HG03342 (cell line): ENCODE data around the gene CRB2.

Source experiments
- ATAC-seq: cut with Tn5 transposase; IDR thresholded peaks from one replicate; pipeline ENCODE4 v1.9.1; 2021; ENCODE audit warnings: mild to moderate bottlenecking, moderate library complexity; ENCODE audit not compliant: unreplicated experiment

Gene CRB2

GRCh38 chr9:123377211-123377971 is 21.4 kb downstream of the CRB2 start:
- ATAC-seq, result no peak

DNA sequence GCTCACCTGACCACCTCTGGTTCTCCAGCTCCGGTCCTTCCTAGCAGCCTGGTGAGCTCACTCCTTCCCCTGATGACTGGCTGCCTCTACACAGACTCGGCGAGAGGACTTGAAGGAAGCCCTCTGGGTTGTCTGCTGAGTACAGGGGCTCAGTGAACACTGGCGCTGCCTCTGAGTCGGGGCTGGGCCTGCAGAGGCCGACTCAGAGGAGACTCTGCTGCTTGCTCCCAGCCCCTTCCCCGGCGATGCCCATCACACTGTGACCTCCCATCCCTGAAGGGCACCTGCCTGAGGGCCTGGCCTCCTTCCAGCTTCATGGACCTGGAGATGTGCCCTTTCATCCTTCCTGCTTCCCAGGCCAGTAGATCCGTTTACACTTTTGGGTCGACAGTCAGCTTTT is 22.0 kb downstream of the CRB2 start:
- no peak for ATAC-seq

GRCh38 chr9:123378956-123379660 is 23.1 kb downstream of the CRB2 start:
- no peak for ATAC-seq

- no peak for ATAC-seq
Observed at GRCh38 chr9:123380852-123381705, 25.1 kb downstream of the CRB2 start.

DNA sequence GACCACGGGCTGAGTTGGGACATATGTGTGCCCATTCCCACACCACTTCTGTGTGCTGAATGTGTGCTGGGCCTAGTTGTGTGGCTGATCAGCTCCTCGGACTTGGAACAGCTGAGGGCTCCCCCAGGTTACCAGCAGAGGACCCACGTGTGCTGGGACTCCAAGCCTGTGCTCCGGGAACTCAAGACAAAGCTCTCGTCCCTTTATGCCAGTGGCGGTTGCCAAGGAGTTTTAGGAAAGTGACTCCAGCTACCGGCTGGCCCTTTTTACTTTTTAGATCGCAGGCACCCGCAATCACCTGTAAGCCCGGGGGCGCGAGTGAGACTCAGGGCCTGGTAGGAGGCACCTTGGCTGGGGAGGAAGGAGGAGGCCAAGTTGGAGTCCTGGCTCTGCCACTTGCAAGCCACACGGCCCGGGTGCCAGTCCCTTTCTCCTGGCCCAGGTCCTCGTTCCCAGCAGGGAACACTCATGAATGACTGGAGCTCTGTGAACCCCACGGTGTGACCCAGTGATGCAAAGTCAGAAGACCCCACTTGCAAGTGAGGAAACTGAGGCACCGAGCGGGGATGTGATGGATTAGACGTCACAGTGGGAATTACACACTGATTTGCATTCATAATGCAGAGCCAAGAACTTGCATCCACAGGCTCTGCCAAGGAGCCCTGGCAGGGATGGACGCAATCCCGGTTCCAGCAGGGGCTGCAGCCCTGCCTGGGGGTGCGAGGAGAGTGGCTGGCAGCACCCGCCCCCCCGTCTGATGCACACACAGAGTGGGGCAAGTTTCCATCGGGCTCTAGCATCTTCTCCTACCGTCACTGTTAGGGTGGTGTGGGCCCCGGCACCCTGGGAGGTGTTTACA is 26.9 kb downstream of the CRB2 start:
- ATAC-seq, result no peak

DNA sequence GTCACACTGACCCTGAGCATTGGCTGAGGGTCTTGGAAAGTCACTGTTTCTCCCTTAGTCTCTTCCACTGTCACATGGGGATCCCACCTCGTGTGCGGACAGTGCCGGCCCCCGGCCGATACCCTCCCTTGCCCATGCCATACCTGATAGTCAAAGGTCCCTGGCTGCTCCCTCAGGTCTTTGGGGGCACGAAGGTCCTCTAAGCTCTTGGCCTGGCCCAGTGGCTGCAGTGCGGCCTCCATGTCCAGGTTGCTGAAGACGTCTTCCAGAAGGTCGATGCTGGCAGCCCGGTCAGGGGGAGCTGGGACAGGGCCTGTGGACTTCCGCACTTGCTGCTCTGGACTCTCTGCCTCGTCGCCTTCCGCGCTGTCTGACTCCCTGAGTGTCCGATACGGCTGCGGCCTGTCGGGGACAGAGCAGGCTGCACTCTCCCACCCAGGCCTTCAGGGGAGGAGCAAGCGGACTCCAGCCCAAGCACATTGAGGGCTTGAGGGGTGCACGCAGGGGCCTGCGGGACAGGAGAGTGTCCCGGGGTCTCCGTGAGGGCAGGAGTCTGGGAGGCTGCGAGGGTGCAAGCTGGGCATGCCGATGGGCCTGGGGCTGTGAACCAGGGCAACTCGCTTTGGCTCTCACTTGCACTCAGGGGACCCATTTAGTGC is 27.6 kb downstream of the CRB2 start:
- ATAC-seq, result no peak

DNA sequence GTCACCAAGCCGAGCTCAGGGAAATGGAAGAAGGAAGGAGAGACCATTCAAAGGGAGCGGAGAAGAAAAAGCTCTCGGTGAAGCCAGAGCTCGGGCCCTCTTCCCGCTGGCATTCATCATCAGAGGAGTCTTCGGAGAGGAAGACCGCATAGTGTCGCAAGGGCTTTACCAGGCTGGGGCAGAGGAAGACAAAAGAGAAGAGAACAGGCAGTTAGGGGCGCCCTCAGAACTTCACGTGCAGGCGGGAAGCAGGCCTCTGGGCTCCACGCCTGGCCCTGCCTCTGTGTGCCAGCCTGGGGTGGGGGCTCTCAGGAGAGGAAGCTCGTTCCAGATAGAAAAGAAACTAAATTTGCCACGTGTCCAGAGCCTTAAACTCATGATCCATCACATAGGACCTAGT is 31.7 kb downstream of the CRB2 start:
- ATAC-seq, result no peak

- no peak for ATAC-seq
Observed at GRCh38 chr9:123389070-123389469, 33.1 kb downstream of the CRB2 start.

GRCh38 chr9:123389698-123390097 is 33.7 kb downstream of the CRB2 start:
- no peak for ATAC-seq

- no peak for ATAC-seq
Observed at GRCh38 chr9:123390337-123391135, 34.5 kb downstream of the CRB2 start.

- no peak for ATAC-seq
Observed at GRCh38 chr9:123391233-123391632, 35.2 kb downstream of the CRB2 start.

GRCh38 chr9:123391946-123392345 is 35.9 kb downstream of the CRB2 start:
- ATAC-seq, result no peak

DNA sequence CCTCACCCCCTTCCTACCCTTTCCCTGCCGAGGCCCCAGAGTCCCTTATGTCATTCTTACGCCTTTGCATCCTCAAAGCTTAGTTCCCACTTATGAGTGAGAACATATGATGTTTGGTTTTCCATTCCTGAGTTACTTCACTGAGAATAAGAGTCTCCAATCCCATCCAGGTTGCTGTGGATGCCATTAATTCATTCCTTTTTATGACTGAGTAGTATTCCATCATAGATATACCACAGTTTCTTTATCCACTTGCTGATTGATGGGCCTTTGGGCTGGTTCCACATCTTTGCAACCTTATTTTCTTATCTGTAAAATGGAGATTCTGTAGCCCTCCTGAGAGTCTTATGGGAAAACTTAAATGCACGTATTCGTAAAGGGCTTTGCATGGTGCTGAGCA is 36.8 kb downstream of the CRB2 start:
- no peak for ATAC-seq

GRCh38 chr9:123394291-123395235 is 38.6 kb downstream of the CRB2 start:
- ATAC-seq, result no peak

GRCh38 chr9:123395276-123395688 is 39.3 kb downstream of the CRB2 start:
- ATAC-seq, result no peak

- no peak for ATAC-seq
Observed at GRCh38 chr9:123395689-123396511, 39.9 kb downstream of the CRB2 start.

DNA sequence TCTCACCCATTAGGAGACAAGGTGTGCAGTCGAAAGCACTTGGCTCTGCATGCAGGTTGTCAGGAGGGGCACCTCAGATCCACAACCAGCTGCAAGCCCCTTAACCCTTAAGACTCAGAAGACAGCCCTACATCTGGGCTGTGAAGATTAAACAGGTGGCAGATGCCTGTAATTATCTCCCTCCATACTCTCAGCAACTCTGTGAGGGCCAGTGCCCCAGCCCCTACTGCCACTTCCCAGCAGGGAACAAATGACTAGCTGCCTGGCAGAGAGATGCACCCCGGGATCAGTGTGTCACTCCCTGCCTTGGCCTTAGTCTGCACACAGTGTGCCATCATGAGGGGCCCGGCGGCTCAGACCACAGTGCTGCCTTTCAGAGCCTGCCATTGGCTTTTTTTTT is 42.0 kb downstream of the CRB2 start:
- ATAC-seq, result no peak
